Measurements from ENCODE around the gene C2orf68.

DNA sequence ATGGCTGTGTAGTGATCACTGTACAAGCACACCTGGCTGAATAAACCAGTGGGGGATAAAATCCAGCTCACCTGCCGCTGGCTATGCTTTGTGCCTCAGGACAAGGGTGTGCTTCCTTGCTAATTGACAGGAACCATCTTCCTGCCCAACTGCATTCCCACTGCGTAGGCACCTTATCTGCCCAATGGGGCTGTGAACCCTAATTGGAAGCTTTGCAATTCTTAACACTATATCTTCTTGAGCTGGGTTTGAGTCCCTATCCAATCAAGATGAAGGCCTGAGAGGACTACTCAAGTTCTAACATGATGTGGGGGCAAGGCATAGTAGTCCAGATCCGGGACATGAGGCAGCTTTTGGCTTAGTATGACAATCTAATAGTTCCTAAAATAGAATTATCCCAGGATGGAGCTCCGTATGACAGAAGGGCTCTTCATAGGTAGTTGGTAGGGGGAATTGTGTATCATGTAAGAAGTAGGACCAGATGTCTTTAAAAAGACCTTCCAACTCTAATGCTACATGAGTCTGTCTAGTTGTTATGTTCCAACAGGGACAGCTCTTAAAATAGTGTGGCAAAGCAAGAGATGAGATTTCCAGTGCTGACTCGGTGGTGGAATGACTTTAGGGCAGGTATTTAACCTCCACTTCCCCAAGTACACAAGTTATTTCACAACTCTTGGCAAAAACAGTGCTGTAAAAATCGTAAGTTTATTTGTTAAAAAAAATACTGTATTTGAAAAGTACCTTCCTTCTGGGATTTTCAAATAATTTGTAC lies 7.1 kb downstream of the C2orf68 start:
- TF ChIP-seq, protein P1, sequence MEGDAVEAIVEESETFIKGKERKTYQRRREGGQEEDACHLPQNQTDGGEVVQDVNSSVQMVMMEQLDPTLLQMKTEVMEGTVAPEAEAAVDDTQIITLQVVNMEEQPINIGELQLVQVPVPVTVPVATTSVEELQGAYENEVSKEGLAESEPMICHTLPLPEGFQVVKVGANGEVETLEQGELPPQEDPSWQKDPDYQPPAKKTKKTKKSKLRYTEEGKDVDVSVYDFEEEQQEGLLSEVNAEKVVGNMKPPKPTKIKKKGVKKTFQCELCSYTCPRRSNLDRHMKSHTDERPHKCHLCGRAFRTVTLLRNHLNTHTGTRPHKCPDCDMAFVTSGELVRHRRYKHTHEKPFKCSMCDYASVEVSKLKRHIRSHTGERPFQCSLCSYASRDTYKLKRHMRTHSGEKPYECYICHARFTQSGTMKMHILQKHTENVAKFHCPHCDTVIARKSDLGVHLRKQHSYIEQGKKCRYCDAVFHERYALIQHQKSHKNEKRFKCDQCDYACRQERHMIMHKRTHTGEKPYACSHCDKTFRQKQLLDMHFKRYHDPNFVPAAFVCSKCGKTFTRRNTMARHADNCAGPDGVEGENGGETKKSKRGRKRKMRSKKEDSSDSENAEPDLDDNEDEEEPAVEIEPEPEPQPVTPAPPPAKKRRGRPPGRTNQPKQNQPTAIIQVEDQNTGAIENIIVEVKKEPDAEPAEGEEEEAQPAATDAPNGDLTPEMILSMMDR (IDR thresholded peaks at IDR 0.05) = no peak
- TF ChIP-seq POLR2A (IDR thresholded peaks at IDR 0.05) = no peak

Measured in adrenal gland (tissue), 5 donors.